HepG2 (cell line): ENCODE data around the gene HDAC4. TPM values are rescaled to one million over a fixed set of nuclear protein-coding genes. Genes with fewer than 3 reads are reported as not detected.

Experiments used
- ARID5B ChIP-seq: IDR thresholded peaks from 2 replicates; pipeline ENCODE4 v1.4.0; 2020; ENCODE audit warnings: mild to moderate bottlenecking, missing genetic modification reagents
- GLI4 ChIP-seq: sonication (generic); formaldehyde crosslinking; IDR thresholded peaks from 2 replicates; pipeline ENCODE4 v1.5.1; 2020; ENCODE audit warnings: missing genetic modification reagents, mild to moderate bottlenecking, moderate library complexity, borderline replicate concordance
- MLXIP ChIP-seq: sonication (generic); formaldehyde crosslinking; IDR thresholded peaks from 2 replicates; pipeline ENCODE4 v1.9.0; 2021; ENCODE audit warnings: missing genetic modification reagents, borderline replicate concordance
- RFX5 ChIP-seq: IDR thresholded peaks from 2 replicates; pipeline ENCODE4 v1.6.1; 2011; ENCODE audit warnings: low read depth, low read length, improper control_type of control experiment
- SNAPC5 ChIP-seq: sonication (generic); formaldehyde crosslinking; IDR thresholded peaks from 2 replicates; pipeline ENCODE4 v1.8.1; 2023; ENCODE audit warnings: mild to moderate bottlenecking, missing genetic modification reagents, borderline replicate concordance
- ZNF256 ChIP-seq: sonication (generic); formaldehyde crosslinking; conservative IDR thresholded peaks from 2 replicates; pipeline ENCODE4 v1.4.0; 2020; ENCODE audit warnings: missing genetic modification reagents
- polyA plus RNA-seq, 8 experiments: library from polyadenylated mRNA; depleted of rRNA in 3 of 8; stranded (reverse) in 7 of 8; unstranded in 1 of 8; fragments of >200 nt; fragmentation: Illumina TruSeq in 4 of 8; extraction: Trizol in 4 of 8; gene quantifications; 2 replicates each; pipeline versions ENCODE4 v1.2.1 to v1.2.3, GENCODE V29; 2011 to 2016; ENCODE audit warnings: low read depth in 4 of 8, missing spikeins in 1 of 8, mixed read lengths in 1 of 8; ENCODE audit not compliant: insufficient read depth in 1 of 8
- total RNA-seq, 5 experiments: library from RNA; depleted of rRNA; stranded (reverse); fragments of >200 nt; fragmentation: Illumina TruSeq; extraction: Trizol; gene quantifications; 2 replicates each; pipeline ENCODE4 v1.2.3, GENCODE V29; 2016; ENCODE audit warnings: low read depth in 1 of 5

HDAC4 gene
- total and polyA plus RNA-seq, 2 of the 13 experiments (the other 11 are each of a cell fraction or from before 2014, with no cell fraction given): 10.1 to 11.5 TPM

GRCh38 chr2:239259173-239259572 lies 141.6 kb downstream of the HDAC4 start (continued):
- TF ChIP-seq ARID5B (no peak), MLXIP (CRISPR knock-in tag) (no peak), GLI4 (no peak), SNAPC5 (CRISPR knock-in tag) (no peak), RFX5 (no peak), ZNF256 (CRISPR knock-in tag) (no peak)
